Gastrocnemius medialis (tissue), 4 donors: ENCODE measurements around the gene KCNK17.

Experiments
- CTCF ChIP-seq, 5 experiments: fragments of 450-650 bp in 3 of 5; fragments of 200-600 bp in 2 of 5; sonication (generic) in 2 of 5; IDR thresholded peaks in 4 of 5; conservative IDR thresholded peaks in 1 of 5; 1 replicate in 4 of 5; 2 replicates in 1 of 5; pipeline ENCODE4 v1.5.1; 2016 to 2019; ENCODE audit warnings: antibody characterized with exemption in 5 of 5, mild to moderate bottlenecking in 3 of 5, moderate library complexity in 3 of 5
- POLR2A ChIP-seq, 2 donors: fragments of 450-650 bp; IDR thresholded peaks; one replicate each; pipeline ENCODE4 v1.6.1; 2017; ENCODE audit warnings: antibody characterized with exemption in 2 of 2, mild to moderate bottlenecking in 2 of 2, moderate library complexity in 2 of 2

- TF ChIP-seq CTCF (IDR thresholded peaks at IDR 0.05 in 4 of 5, conservative IDR thresholded peaks at IDR 0.05 in 1 of 5), result no peak
- no peak for TF ChIP-seq POLR2A (IDR thresholded peaks at IDR 0.05)
Measured at GRCh38 chr6:39320363-39320984, 6.3 kb upstream of the KCNK17 start.
